HG03520 (cell line): ENCODE results near the gene SNRPF.
"Not testable (repeated sequence)": the region's sequence is repeated elsewhere in the genome, so short reads cannot be mapped to it uniquely, and the experiment has no call there.

ENCODE experiments used
- ATAC-seq: cut with Tn5 transposase; IDR thresholded peaks from one replicate; pipeline ENCODE4 v1.9.1; 2021; ENCODE audit warnings: mild to moderate bottlenecking, moderate library complexity; ENCODE audit not compliant: unreplicated experiment

Gene SNRPF

DNA sequence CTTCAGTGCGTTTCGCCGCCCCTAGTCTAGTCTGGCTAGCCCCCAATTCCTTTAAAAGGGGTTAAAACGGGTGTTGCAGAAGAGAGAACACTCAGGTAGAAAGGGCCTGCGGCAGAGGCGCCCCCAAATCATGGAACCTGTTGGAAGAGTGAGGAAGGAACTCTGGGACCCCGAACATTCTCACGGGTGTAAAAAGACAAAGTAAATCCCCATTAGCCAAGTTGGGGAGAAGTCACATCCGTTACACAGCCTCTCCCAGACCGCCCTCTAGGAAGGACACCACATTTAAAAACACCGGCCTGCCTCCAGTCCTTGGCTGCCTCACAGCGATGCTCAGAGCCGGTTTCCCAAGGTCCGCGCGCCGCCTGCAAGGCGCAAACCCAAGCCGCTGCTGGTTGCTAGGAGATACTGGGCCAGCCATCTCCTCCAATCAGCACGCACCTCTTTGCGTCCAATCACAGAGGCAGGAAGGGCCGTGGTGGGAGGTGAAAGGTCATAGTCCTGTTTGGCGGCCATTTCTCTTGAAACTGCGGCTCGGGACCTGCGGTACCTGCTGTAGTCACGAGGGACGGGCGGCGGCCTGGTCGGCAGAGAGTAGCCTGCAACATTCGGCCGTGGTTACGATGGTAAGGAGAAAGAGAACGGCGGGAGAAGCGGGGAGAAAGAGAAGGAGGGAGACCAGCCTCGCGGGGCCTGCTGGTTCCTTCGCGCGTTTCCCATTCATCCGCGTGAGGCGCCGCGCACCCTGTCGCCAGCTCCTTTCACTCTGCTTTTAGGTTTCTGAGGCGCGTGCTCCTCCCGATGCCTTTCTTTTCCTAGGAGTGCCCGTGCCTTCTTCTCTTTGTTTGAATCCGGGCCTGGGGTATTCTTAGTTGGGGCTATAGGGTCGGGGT is at the start of gene SNRPF:
Gene SNRPF (plus strand): TSS at position 502 of the 893 bp plus-strand sequence. CDS start 122 bp downstream, at position 624.
- peak; percentile 100 for ATAC-seq

DNA sequence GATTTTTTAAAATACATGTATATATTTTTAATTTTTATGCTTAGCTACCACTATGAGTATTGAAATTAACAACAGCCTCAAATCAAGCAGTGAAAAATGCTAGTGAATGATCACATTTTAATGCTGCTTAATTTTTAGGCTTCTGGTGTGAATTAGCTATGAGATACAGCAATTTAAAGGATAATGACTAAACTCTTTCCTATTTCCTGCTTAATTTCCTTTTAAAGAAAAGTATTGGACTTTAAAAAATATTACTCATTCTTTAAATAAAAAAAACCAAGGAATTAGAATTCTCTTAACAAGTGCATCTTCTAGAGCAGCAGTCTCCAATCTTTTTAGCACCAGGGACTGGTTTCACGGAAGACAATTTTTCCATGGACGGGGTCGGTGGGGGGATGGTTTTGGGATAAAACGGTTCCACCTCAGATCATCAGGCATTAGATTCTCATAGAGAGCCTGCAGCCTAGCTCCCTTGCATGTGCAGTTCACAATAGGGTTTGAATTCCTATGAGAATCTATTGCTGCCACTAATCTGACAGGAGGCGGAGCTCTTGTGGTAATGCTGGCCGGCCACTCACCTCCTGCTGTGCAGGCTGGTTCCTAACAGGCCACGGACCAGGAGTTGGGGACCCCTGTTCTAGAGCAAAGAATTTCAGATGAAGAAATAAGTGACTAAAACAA is 49.6 kb upstream of the SNRPF start:
- ATAC-seq = no peak

DNA sequence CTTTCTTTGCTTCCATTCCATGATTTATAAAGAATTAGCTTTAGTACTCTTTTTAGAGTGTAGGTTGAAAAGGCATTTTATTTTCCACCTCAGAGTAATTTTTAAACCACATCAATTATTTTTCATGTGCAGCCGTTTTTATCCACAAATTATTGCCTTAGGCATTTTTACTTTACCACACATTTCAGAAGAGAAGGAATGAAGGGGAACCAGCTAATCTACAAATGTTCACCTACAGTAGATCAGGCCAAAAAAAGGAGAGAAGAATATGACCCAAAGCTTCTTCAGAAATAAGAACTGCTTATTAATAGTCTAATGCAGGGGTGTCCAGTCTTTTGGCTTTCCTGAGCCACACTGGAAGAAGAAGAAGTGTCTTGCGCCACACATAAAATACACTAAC is 48.3 kb upstream of the SNRPF start:
- ATAC-seq = no peak

DNA sequence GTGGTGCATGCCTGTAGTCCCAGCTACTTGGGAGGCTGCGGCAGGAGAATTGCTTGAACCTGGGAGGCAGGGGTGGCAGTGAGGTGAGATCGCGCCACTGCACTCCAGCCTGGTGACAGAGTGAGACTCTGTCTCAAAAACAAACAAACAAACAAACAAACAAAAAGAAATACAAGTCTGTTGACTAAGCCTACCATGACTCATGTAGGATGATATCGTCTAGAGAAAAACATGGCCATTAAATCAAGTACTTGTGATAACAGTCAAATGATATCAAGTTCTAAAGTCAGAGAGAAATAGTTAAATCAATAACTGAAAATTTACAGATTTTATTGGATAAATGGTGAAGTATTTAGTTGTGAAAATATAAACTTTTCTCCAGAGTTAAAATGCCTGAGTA is 46.6 kb upstream of the SNRPF start:
- ATAC-seq = not testable (repeated sequence)

DNA sequence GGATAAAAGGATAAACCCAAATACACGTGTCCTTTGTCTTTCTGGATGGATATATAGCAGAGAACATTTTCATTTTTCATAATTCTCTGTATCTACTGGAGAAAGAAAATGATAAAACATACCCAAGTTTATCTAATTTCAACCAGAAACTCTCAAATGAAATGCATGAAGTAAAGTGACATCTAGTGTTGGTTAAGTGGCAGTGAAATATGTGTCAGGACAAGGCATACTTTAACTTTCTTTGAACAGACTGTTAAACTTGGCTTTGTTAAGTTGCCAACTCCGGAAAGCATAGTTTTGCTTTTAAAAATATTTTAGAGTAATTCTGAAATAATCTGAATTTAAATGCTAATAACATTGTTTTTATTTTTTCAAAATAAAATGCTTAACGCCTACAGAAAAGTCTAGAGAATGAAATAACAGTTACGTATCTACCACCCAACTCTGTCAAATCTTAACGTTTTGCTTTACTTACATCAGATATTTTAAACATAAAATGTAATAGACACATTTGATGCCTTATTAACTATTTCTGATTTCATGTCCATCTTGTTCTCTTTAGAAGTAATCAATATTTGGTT is 43.0 kb upstream of the SNRPF start:
- no peak for ATAC-seq

DNA sequence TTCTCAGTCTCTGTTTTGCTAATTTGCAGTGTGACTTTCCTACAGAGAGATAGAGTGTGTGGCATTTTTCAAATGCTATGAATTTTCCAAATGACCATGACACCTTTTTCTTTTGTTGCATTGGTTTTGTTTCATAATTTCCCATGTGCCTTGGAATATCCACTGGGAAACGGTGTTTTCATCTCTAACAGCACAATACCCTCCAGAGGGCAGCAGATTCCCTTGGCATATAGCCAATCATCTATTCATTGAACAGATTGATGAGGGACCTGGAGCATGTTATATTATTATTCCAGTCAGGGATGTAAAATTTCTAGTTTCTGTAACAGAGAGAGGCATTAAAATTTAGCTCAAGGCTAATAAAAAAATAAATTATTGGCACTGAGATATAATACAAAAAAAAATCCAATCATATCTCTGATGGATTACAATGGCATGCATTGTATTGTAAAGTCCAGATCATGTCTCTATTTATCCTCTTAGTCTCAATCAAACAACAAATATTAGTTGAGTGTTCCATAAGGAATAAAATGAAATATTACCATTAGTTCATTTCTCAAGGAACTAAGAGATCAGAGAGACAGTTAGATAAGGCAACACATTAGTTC is 38.6 kb upstream of the SNRPF start:
- no peak for ATAC-seq

DNA sequence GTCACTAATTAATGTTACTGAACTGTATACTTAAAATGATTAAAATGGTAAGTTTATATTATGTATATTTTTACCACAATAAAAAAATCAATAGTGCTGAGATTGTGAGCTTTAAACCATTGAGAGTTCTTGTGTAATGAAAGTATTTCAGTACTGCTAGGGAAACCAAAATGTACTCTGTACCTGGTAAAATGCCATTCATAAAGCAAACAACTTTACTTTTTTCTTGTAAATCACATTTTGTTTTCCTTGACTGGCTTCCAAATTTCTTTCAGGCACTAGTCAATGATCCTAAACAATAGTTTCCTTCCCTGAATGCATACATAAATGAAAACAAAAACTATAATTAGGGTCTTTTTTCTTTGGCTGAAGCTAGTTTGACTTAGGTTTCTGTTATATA is 29.4 kb upstream of the SNRPF start:
- ATAC-seq = no peak

DNA sequence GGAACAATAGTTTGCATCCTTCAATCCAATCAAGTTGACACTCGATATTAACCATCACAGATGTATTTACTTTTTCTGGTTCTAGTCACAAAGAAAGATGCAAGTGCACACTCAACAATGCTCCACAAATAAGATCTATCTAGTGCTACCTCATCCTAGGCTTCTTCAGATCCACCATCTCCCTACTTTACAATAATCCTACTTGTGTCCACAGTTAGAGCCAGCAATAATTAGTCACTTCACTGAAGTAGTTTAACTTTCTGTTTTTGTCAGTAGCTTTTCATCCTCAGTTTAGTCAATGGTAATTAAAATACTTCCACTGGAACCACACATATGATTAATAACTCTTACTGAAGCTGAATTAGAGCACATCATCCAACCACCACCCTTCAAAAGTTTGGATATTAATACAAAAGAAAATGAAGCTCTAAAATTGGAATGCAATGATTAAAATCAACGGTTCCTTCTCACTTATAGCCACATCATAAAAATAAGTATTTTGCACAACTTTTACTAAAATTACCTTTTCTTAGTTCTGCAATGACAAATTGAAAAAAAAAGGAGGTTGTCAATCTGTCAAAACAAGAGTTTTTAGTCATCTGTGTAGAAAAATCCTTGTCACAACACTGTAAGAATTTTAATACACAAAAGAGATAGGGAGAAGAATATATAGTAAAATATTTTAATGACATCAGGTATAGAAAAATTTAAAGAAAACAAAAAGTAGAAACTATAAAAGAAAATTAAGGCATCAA is 28.2 kb upstream of the SNRPF start:
- no peak for ATAC-seq

DNA sequence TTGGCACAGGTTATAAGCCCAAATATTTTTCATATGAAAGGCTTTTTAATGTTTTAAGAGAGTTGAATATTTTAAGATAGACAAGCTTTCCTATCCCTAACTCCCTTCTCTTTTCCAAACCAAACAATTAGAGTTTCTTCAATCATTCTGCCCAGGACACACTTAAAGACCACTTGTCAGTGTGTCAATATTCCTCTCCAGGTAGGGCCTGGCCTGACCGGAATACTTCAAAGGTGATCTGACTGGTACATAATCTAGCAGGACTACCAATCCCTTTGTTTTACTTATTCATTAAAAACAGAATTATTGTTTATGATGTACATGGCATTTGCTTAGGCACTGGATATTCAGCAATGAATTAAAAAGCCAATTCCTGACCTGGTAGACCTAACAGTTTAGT is 24.2 kb upstream of the SNRPF start:
- no peak for ATAC-seq

DNA sequence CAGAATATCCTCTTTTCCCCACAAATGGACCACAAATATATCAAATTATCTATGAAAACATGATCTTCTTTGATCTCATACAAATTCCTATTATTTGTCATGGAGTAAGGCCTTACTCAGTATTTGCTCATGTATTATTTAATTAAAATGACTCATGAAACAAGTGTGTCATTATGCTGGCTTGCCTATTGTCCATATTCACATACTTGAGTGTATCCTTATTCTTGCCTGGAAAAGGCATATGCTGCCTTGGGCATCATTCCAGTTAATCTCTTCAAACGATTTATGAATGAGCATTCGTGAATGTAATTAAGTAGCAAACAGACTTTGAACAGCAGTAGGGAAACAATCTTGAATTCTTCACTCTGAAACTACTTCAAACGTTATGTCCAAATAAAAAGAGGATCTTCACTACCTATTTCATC is 22.6 kb upstream of the SNRPF start:
- ATAC-seq = no peak

DNA sequence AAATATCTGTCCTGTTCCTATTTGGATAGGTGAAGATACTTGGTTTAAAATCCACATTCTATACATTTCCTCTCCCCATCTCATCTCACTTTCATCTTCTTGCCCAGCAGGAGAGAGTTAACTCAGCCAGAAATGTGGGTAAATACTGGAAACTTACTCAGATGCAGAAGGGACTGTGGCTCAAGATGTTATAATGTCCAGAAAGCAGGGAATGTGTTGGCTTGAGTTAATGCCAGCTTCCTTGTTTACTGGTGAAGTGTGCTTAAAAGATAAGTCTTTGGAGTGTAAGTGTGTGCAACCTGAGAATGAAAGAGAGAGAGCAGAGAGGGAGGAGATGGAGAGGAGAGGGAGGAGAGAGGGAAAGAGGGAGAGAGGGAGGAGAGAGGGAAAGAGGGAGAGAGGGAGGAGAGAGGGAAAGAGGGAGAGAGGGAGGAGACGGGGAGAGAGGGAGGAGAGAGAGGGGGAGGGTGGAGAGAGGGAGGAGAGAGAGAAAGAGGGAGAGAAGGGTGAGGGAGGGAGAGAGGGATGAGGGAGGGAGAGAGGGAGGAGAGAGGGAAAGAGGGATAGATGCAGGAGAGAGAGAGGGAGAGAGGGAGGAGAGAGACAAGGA is 22.0 kb upstream of the SNRPF start:
- ATAC-seq = no peak

DNA sequence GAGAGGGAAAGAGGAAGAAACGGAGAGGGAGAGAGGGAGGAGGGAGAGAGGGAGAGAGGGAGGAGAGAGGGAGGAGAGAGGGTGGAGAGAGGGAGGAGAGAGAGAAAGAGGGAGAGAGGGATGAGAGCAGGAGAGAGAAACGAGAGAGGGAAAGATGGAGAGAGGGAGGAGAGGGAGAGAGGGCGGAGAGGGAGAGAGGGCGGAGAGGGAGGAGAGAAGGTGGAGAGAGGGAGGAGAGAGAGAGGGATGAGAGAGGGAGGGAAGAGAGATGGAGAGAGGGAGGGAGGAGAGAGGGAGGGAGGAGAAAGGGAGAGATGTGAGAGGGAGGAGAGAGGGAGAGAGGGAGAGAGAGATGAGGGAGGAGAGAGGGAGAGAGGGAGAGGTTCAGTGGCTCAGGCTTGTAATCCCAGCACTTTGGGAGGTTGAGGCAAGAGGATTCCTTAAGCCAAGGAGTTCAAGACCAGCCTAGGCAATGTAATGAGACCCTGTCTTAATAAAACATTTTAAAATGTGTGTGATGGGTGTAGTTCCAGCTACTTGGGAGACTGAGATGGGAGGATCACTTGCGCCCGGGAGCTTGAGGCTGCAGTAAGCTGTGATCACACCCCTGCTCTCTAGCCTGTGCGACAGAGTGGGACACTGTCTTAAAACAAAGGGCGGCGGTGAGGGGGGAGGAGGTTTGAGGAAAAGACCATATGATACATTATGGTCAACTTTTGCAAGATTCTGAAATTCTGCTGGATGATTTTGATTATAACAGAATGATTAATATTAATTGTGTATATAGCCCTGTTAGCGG is 21.3 kb upstream of the SNRPF start:
- ATAC-seq = no peak

DNA sequence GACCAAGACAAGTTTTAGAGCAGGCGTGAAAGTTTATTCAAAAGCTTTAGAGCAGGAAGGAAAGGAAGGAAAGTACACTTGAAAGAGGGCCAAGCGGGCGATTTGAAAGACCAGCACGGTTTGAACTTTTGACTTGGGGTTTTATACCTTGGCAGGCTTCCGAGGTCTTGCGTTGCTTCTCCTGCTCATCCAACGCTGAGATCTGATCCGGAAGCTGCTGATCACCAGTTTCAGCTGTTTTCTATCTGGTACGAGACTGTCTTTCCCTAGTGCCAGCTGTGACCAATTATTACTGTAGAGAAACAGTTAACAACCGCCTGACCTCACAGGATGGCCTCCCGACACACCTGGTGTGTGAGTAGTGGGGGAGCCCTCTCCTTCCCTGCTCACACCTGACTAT is 20.6 kb upstream of the SNRPF start:
- ATAC-seq = no peak

DNA sequence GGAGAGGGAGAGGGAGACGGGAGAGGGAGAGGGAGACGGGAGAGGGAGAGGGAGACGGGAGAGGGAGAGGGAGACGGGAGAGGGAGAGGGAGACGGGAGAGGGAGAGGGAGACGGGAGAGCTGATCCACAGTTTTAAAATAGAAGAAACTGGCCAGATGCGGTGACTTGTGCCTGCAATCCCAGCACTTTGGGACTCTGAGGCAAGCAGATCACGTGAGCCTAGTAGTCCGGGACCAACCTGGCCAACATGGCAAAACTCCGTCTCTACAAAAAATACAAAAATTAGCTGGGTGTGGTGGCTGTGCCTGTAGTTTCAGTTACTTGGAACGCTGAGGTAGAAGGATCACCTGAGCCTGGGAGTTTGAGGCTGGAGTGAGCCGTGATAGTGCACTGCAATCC is 16.3 kb upstream of the SNRPF start:
- not testable (repeated sequence) for ATAC-seq

DNA sequence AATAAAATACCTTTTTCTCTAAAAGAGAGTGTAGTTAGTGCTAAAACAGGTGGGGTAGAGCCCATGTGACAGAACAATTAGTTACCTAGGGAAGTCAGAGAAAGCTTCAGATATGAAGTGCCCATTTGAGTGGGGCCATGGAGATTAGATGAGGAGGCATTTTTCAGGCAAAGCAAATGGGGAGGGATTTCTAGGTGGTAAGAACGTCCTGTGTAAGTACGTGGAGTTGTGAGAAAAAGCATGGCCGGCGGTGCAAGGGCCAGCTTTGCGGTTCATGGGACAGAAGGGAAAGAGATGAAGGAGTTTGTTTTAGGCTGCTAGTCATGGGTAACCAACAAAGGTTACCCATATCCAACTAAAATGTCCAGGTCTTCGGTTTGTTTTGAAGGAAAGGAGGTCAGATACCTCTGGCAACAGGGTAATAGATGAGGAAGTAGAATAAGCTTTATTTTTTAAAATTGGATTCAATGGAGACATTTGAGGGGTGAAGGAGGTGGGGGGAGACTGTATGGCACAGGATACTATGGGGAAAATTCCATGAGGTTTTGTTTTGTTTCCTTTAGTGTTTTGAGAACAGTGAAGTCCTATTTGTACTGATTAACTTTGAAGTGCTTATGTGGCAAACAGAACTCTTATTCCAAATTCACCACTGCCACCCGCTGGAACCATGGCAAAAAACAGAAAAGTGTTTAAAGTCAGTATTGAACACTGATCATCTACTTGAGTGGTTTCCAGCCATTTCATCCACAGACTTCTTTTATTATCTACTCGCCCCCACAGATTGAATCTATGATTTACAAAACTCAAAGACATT is 10.0 kb upstream of the SNRPF start:
- ATAC-seq = no peak

DNA sequence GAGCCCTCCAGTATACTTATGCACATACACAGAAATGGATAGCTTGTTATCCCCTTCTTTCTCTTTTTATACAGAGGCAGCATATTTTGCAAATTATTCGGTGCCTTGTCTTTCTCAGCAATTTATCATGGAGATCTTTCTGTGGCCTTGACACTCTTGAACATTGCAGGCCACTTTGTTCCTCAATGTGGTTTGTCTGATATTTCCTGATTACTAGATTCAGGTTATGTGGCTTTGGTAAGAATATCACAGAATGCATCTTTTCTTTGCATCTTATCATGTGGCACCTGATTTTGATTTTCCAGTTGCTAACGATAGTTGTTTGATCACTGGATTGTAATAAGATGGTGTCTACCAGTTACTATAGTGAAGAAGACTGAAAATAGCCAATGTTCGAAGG is 7.1 kb upstream of the SNRPF start:
- ATAC-seq = no peak

DNA sequence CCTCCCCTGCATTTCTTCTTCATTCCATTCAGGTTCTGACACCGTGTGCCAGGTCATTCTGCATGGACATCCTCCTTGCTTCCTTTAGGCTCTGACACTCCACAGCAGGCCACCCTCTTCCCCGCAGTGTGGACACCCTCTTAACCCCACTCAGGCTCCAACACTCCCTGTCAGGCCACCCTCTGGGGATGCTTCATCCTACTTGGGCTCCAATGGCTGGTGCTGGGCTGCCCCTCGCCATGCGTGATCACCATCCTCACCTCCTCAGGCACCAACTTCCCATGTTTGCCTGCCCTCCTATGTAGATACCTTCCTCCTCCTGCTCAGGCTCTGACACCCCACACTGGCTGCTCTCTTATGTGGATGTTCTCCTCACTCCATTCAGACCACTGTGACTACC is 6.6 kb upstream of the SNRPF start:
- ATAC-seq = no peak

DNA sequence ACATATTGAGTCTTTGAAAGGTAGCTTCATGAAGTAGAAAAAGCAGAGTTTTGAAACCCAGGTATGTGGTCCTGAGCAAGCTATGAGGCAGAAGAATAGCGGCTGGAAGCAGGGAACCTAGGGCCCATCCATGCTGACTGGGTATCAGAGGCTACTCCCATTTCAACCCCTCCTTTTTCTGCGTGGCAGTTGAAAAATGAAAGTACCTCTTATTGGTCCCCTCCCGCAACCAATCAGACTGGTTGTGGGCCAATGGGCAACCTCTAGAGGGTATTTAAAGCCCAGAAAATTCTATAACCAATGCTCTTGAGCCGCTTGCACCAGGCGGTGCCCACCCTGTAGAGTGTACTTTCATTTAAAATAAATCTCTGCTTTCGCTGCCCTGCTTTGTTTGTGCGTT is 1.6 kb upstream of the SNRPF start:
- no peak for ATAC-seq

DNA sequence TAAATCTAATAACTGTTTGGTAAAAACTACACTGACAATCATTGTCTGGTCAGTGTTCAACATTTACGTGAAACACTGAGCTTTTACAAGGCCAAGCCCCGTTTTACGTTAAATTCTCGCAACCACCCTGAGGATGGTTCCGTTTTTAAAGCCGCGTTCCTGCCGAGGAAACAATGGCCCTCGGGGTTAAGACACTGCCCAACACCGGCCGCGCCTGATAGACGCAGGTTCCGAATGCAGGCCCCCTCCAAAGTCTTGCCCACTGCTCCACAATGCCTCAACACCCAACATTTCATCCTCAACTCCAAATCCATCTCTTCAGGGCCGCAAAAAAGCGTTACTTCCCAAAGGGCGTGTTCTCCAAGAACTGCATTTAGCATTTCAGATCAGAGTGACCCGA is 953 bp upstream of the SNRPF start:
- no peak for ATAC-seq
